SJSA1 (cell line): Measurements from ENCODE around the gene SLC37A1. TPM values are rescaled to one million over a fixed set of nuclear protein-coding genes. Genes with fewer than 3 reads are reported as not detected.

Experiments used
- DNase-seq, 2 experiments: peaks; one replicate each; pipeline ENCODE4 v3.0.0-alpha.2; 2015 to 2020; ENCODE audit warnings: low spot score in 2 of 2, low read depth in 1 of 2
- H3K27ac ChIP-seq: fragments of 250-450 bp; sonication (Bioruptor Pico); 2 replicates; pipeline ENCODE4 v1.5.1; 2020; ENCODE audit warnings: mild to moderate bottlenecking, moderate library complexity
- H3K27me3 ChIP-seq: fragments of 250-450 bp; sonication (Bioruptor Pico); replicated peaks from 2 replicates; pipeline ENCODE4 v1.5.1; 2020; ENCODE audit warnings: mild to moderate bottlenecking, moderate library complexity
- H3K36me3 ChIP-seq: fragments of 250-450 bp; sonication (Bioruptor Pico); 2 replicates; pipeline ENCODE4 v1.5.1; 2020; ENCODE audit warnings: mild to moderate bottlenecking
- H3K4me1 ChIP-seq: fragments of 250-450 bp; sonication (Bioruptor Pico); replicated peaks from 2 replicates; pipeline ENCODE4 v1.6.1; 2021; ENCODE audit warnings: mild to moderate bottlenecking
- H3K4me3 ChIP-seq: fragments of 250-450 bp; sonication (Bioruptor Pico); 2 replicates; pipeline ENCODE4 v1.5.1; 2020; ENCODE audit warnings: mild to moderate bottlenecking
- H3K9me3 ChIP-seq: fragments of 250-450 bp; sonication (Bioruptor Pico); replicated peaks from 2 replicates; pipeline ENCODE4 v1.5.1; 2020; ENCODE audit warnings: mild to moderate bottlenecking
- total RNA-seq: library from RNA; depleted of rRNA; stranded (reverse); fragments of >200 nt; shearing (Covaris generic); gene quantifications from 2 replicates; pipeline ENCODE4 v1.2.3, GENCODE V29; 2014

SLC37A1 gene
- total RNA-seq, 1 experiment from 2014 or later: 5.2 TPM

DNA sequence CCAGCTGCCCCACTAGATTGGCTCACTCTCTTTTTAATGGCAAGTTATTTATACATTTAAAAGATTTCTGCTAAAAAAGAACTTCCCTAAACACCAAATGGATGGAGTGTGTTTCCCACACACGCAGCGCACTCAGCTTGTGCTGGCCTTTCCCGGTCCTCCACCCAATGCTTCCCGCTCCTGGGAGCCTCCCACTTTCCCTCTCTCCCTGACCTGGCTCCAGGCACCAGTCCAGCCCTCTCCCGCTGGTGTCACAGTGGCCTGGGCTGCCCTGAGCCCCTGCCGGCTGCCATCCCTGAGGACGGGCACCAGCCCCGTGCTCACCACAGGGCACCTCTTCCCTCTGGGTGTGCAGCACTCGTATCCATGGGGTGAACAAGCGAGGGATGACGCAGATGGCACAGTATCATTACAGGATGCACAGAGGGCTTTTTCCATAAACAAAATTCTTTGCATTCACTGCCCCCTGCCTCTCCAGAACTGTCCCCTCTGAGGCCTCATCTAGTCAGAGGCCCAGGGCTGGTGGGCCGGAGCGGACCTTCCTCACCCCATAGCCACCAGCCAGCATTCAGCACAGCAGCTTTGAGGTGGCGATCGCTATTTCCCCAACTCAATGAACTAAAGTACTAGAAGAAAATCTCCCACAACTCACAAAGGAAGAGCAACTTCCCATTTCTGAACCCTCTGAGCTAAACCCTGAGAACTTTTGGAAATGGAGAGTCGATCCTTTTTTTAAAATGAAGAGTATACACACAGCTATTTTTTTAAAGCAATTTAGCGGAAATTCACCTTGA, 68.5 kb downstream of the SLC37A1 start:
- H3K4me3 ChIP-seq: no peak overlapping the region
- H3K27me3 ChIP-seq: peaks cover 5% of the 10 kb centered on the region; the same call in 1 of the 2 replicates
- H3K27ac ChIP-seq: no peak overlapping the region
- H3K4me1 ChIP-seq: no peaks in the 10 kb centered on the region
- H3K9me3 ChIP-seq: no peaks in the 10 kb centered on the region
- peak in 1 of 2 experiments; percentile 36 for DNase-seq
- H3K36me3 ChIP-seq: no peaks in the 10 kb centered on the region

- Histone ChIP-seq H3K4me3 (no peak overlapping the region), H3K9me3 (no peaks in the 10 kb centered on the region), H3K36me3 (no peaks in the 10 kb centered on the region), H3K27ac (no peak overlapping the region), H3K4me1 (no peaks in the 10 kb centered on the region), H3K27me3 (peaks cover 5% of the 10 kb centered on the region; the same call in 1 of the 2 replicates)
- DNase-seq: peak in 1 of 2 experiments; percentile 8
Measured at GRCh38 chr21:42582787-42583476, 69.3 kb downstream of the SLC37A1 start.

GRCh38 chr21:42583477-42584295, 70.0 kb downstream of the SLC37A1 start:
- H3K4me1 ChIP-seq: no peaks in the 10 kb centered on the region
- H3K27ac ChIP-seq: no peak overlapping the region
- peaks cover 5% of the 10 kb centered on the region; the same call in 1 of the 2 replicates for H3K27me3 ChIP-seq
- no peaks in the 10 kb centered on the region for H3K36me3 ChIP-seq
- no peak for DNase-seq
- H3K4me3 ChIP-seq: no peak overlapping the region
- H3K9me3 ChIP-seq: no peaks in the 10 kb centered on the region

- H3K4me1 ChIP-seq: no peaks in the 10 kb centered on the region
- H3K27ac ChIP-seq: no peak overlapping the region
- no peak overlapping the region for H3K4me3 ChIP-seq
- no peaks in the 10 kb centered on the region for H3K9me3 ChIP-seq
- no peak for DNase-seq
- peaks cover 5% of the 10 kb centered on the region; the same call in 1 of the 2 replicates for H3K27me3 ChIP-seq
- no peaks in the 10 kb centered on the region for H3K36me3 ChIP-seq
Measured at GRCh38 chr21:42584296-42584641, 70.6 kb downstream of the SLC37A1 start.

DNA sequence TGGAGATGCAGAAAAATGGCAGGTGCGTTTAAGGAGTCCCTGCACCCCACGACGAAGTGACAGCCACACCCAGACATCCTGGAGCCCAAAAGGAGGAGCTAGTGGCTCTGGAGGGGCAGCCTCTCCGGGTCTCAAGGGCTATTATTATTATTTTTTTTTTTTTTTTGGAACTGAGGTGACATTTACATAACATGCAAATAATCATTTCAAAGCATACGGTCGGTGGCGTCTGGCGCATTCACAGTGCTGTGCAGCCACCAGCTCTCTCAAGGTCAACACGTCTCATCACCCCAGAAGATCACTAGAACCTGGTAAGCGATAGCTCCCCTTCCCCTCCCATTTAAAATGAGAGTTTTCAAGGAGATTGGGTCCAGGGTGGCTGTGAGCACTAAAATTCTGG, 72.2 kb downstream of the SLC37A1 start:
- H3K36me3 ChIP-seq: no peaks in the 10 kb centered on the region
- H3K4me3 ChIP-seq: no peak overlapping the region
- peak in 1 of 2 experiments; percentile 20 for DNase-seq
- no peaks in the 10 kb centered on the region for H3K4me1 ChIP-seq
- peaks cover 5% of the 10 kb centered on the region; the same call in 1 of the 2 replicates for H3K27me3 ChIP-seq
- no peak overlapping the region for H3K27ac ChIP-seq
- H3K9me3 ChIP-seq: no peaks in the 10 kb centered on the region

DNA sequence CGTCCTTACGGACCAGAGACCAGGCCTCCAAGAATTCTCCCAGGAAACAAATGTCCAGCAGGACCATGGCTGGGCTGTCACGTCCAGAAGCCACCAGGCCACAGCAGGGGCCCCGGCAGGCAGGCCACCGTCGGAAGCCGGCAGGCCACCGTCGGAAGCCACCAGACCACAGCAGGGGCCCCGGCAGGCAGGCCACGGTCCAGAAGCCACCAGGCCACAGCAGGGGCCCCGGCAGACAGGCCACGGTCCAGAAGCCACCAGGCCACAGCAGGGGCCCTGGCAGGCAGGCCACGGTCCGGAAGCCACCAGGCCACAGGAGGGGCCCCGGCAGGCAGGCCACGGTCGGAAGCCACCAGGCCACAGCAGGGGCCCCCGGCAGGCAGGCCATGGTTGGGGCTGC, 72.8 kb downstream of the SLC37A1 start:
- H3K36me3 ChIP-seq: no peaks in the 10 kb centered on the region
- no peaks in the 10 kb centered on the region for H3K9me3 ChIP-seq
- H3K4me3 ChIP-seq: no peak overlapping the region
- peaks cover 5% of the 10 kb centered on the region; the same call in 1 of the 2 replicates for H3K27me3 ChIP-seq
- peak in 1 of 2 experiments; percentile 28 for DNase-seq
- no peak overlapping the region for H3K27ac ChIP-seq
- H3K4me1 ChIP-seq: no peaks in the 10 kb centered on the region

DNA sequence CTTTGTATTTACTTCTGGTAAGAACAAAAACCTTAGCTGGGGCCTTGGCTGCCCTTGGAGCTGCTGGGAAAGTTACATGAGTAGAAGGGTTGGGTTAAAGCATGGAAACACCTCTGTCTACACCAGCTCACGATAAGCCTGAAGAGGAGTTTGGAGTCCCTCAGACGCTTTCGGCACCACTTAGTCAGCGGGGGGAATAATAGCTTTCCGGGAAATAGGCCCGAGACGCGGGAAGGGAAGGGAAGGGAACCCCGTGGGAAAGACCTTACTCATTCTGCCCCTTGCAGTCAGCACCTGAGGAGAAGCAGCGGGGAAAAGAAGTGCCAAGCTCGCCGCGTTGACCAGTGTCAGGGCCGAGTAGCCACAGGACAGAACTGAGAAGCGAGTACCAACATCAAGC, 73.4 kb downstream of the SLC37A1 start:
- no peak overlapping the region for H3K27ac ChIP-seq
- H3K9me3 ChIP-seq: no peaks in the 10 kb centered on the region
- peaks cover 5% of the 10 kb centered on the region; the same call in 1 of the 2 replicates for H3K27me3 ChIP-seq
- H3K4me1 ChIP-seq: no peaks in the 10 kb centered on the region
- no peak overlapping the region for H3K4me3 ChIP-seq
- H3K36me3 ChIP-seq: no peaks in the 10 kb centered on the region
- DNase-seq: peak in 1 of 2 experiments; percentile 26

- Histone ChIP-seq H3K9me3 (no peaks in the 10 kb centered on the region), H3K27ac (no peak overlapping the region), H3K36me3 (no peaks in the 10 kb centered on the region), H3K4me3 (no peak overlapping the region), H3K27me3 (no peaks in the 10 kb centered on the region), H3K4me1 (peaks cover 20% of the 10 kb centered on the region)
- DNase-seq: peak in 1 of 2 experiments; percentile 36
Measured at GRCh38 chr21:42590431-42591131, 76.9 kb downstream of the SLC37A1 start.

- Histone ChIP-seq H3K4me3 (no peak overlapping the region), H3K9me3 (no peaks in the 10 kb centered on the region), H3K4me1 (peaks cover 27% of the 10 kb centered on the region), H3K27ac (no peak overlapping the region), H3K27me3 (no peaks in the 10 kb centered on the region), H3K36me3 (no peaks in the 10 kb centered on the region)
- no peak for DNase-seq
Measured at GRCh38 chr21:42591170-42591869, 77.7 kb downstream of the SLC37A1 start.

DNA sequence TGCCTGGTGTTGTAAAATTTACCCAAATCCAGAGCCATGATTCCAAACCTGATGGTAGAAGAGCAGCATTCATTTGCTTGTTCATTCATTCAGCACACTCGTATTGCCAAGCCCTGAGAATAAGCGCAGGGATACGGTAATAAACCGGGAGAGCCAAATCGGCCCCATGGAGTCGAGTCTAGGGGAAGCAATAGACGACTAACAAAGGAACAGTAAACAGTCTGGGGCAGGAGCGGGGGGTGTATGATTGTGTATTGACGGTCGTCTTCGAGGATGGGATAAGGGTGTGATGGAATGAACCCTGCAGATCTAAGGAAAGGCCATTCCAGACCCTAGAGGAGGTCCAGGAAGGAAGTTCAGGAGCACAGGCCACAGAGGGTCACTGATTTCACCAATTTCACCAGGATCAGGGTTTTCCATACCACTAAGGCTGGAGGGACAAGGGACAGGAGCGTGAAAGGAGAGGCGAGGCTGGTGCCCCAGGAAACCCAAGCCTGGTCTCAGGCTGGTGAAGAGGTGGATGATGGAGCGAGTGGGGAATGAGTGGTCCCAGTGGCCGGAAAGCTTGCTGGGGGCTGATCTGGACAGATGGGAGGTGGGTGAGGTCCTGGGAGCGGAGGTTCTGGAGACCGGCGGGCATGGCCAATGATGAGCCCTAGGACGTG, 78.6 kb downstream of the SLC37A1 start:
- H3K9me3 ChIP-seq: no peaks in the 10 kb centered on the region
- no peaks in the 10 kb centered on the region for H3K36me3 ChIP-seq
- H3K27me3 ChIP-seq: no peaks in the 10 kb centered on the region
- peaks cover 28% of the 10 kb centered on the region for H3K4me1 ChIP-seq
- H3K27ac ChIP-seq: no peak overlapping the region
- no peak for DNase-seq
- no peak overlapping the region for H3K4me3 ChIP-seq

DNA sequence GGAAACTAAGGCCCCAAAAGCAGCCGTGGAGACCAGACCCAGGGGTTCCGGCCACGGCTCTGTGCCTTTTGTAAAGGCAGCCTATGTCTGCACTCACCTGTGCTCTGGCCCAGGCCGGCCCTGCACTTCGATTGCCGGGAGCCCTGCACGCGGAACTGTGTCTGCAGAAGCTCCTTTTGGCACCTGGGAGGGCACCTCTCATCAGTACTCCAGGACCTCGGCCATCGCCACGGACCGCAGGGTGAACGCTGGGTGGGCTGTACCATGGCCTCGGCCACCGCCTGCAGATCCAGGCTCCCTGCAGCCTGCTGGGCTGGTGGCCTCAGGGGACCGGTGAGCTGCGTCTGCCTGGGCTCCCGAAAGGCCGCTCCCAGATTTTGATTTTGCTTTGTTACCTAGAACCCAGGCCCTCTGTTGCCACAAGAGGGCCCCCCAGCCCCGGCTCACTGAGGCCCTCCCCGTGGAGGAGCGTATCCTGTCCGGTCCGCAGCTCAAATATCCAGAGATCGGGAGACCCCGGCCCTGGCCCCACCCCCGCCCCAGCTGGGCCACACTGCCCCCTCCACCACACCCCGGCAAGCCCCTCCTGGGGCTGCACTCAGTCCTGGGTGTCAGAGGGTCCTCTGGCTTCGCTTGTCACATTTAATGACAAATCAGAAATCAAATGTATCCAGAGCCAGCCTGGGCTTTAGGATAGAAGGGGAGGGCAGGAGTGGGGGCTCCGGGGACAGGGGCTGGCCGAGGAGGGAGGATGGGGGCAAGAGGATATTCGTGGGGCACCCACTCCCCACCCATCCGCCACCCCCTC, 79.6 kb downstream of the SLC37A1 start:
- H3K4me3 ChIP-seq: no peak overlapping the region
- peaks cover 28% of the 10 kb centered on the region for H3K4me1 ChIP-seq
- no peaks in the 10 kb centered on the region for H3K36me3 ChIP-seq
- DNase-seq: peak; percentile 49 to 66
- no peaks in the 10 kb centered on the region for H3K9me3 ChIP-seq
- H3K27me3 ChIP-seq: no peaks in the 10 kb centered on the region
- no peak overlapping the region for H3K27ac ChIP-seq
